Measurements from ENCODE around the gene ZNF30.

Gene ZNF30

GRCh38 chr19:34881982-34882381, 44.7 kb upstream of the ZNF30 start:
- Histone ChIP-seq H3K27ac (ENCODE audit: extremely low read depth, low read depth, low read length) (no peak overlapping the region), H3K4me1 (ENCODE audit: control insufficient read depth, insufficient read depth, low read length) (no peaks in the 10 kb centered on the region), H3K4me3 (ENCODE audit: low read depth, low read length) (no peak overlapping the region), H3K9me3 (ENCODE audit: control insufficient read depth, insufficient read depth, low read depth, low read length) (peaks cover 16% of the 10 kb centered on the region), H3K36me3 (ENCODE audit: control insufficient read depth in 2 of 2, insufficient read depth in 1 of 2, low read length in 2 of 2) (no peaks in the 10 kb centered on the region)
- CTCF ChIA-PET, result no interaction called here
- POLR2A ChIA-PET, result no interaction called here
- TF ChIP-seq ZNF530 (tag by site-specific recombination; IDR thresholded peaks at IDR 0.05; ENCODE audit: low read depth) (0 out of 2 replicates have a peak, but pooled peaks have one; percentile 7), ZNF624 (tag by site-specific recombination; IDR thresholded peaks at IDR 0.05) (no peak), HOXA7 (CRISPR knock-in tag; IDR thresholded peaks at IDR 0.05; ENCODE audit: borderline replicate concordance) (no peak)

- peaks cover 23% of the 10 kb centered on the region for H3K9me3 ChIP-seq (ENCODE audit: control insufficient read depth, insufficient read depth, low read depth, low read length)
- ChIA-PET POLR2A (no interaction called here), CTCF (interaction anchor here (1.1 kb wide), 1 partner anchor 63 kb away, joined by 3 read pairs; no protein-coding TSS in a partner anchor)
- no peak overlapping the region for H3K4me3 ChIP-seq (ENCODE audit: low read depth, low read length)
- H3K36me3 ChIP-seq (ENCODE audit: control insufficient read depth in 2 of 2, insufficient read depth in 1 of 2, low read length in 2 of 2), result no peaks in the 10 kb centered on the region
- TF ChIP-seq ZNF335 (tag by site-specific recombination; conservative IDR thresholded peaks at IDR 0.05), result no peak
- TF ChIP-seq ZNF394 (tag by site-specific recombination; IDR thresholded peaks at IDR 0.05; ENCODE audit: borderline replicate concordance), result no peak
- no peak for TF ChIP-seq ZNF76 (tag by site-specific recombination; IDR thresholded peaks at IDR 0.05; ENCODE audit: borderline replicate concordance, low read depth)
- TF ChIP-seq ZNF157 (tag by site-specific recombination; IDR thresholded peaks at IDR 0.05), result no peak
- no peak for TF ChIP-seq ZNF214 (tag by site-specific recombination; IDR thresholded peaks at IDR 0.05; ENCODE audit: borderline replicate concordance)
- TF ChIP-seq ZNF837 (tag by site-specific recombination; IDR thresholded peaks at IDR 0.05), result no peak
- TF ChIP-seq ZNF580 (tag by site-specific recombination; IDR thresholded peaks at IDR 0.05), result no peak
- TF ChIP-seq WT1 (tag by site-specific recombination; IDR thresholded peaks at IDR 0.05), result no peak
- TF ChIP-seq ZNF140 (tag by site-specific recombination; IDR thresholded peaks at IDR 0.05), result no peak
- TF ChIP-seq HIC1 (tag by site-specific recombination; IDR thresholded peaks at IDR 0.05), result no peak
- TF ChIP-seq ZNF513 (tag by site-specific recombination; IDR thresholded peaks at IDR 0.05), result no peak
- TF ChIP-seq, protein P1, sequence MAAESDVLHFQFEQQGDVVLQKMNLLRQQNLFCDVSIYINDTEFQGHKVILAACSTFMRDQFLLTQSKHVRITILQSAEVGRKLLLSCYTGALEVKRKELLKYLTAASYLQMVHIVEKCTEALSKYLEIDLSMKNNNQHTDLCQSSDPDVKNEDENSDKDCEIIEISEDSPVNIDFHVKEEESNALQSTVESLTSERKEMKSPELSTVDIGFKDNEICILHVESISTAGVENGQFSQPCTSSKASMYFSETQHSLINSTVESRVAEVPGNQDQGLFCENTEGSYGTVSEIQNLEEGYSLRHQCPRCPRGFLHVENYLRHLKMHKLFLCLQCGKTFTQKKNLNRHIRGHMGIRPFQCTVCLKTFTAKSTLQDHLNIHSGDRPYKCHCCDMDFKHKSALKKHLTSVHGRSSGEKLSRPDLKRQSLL (tag by site-specific recombination; IDR thresholded peaks at IDR 0.05), result no peak
- no peaks in the 10 kb centered on the region for H3K4me1 ChIP-seq (ENCODE audit: control insufficient read depth, insufficient read depth, low read length)
- H3K27ac ChIP-seq (ENCODE audit: extremely low read depth, low read depth, low read length), result no peak overlapping the region
Measured at GRCh38 chr19:34888091-34888490, 38.6 kb upstream of the ZNF30 start.

DNA sequence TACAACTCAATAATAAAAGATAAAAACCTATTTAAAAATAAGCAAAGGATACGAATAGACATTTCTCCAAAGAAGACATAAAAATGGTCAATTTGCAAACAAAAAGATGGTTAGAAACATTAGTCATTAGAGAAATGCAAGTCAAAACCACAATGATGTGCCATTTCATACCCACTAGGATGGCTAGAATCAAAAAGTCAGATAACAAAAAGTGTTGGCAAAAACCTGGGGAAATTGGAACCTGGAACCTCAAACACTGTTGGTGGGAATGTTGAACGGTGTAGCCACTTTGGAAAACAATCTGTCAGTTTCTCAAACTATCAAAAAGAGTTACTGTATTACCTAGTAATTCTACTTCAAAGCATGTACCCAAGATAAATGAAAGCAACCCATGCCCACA, 26.5 kb upstream of the ZNF30 start:
- H3K36me3 ChIP-seq (ENCODE audit: control insufficient read depth in 2 of 2, insufficient read depth in 1 of 2, low read length in 2 of 2), result no peaks in the 10 kb centered on the region; a peak in 1 of 3 replicates
- TF ChIP-seq PRDM4 (tag by site-specific recombination; IDR thresholded peaks at IDR 0.05), result no peak
- TF ChIP-seq ZNF184 (tag by site-specific recombination; IDR thresholded peaks at IDR 0.05), result peak; percentile 93
- no peak for TF ChIP-seq ZNF510 (tag by site-specific recombination; IDR thresholded peaks at IDR 0.05; ENCODE audit: insufficient replicate concordance)
- no peaks in the 10 kb centered on the region for H3K4me1 ChIP-seq (ENCODE audit: control insufficient read depth, insufficient read depth, low read length)
- H3K27ac ChIP-seq (ENCODE audit: extremely low read depth, low read depth, low read length), result no peak overlapping the region
- H3K9me3 ChIP-seq (ENCODE audit: control insufficient read depth, insufficient read depth, low read depth, low read length), result peaks cover 25% of the 10 kb centered on the region
- CTCF ChIA-PET, result no interaction called here
- POLR2A ChIA-PET, result no interaction called here
- H3K4me3 ChIP-seq (ENCODE audit: low read depth, low read length), result no peak overlapping the region
